ENCODE data around the gene CCNK.

DNA sequence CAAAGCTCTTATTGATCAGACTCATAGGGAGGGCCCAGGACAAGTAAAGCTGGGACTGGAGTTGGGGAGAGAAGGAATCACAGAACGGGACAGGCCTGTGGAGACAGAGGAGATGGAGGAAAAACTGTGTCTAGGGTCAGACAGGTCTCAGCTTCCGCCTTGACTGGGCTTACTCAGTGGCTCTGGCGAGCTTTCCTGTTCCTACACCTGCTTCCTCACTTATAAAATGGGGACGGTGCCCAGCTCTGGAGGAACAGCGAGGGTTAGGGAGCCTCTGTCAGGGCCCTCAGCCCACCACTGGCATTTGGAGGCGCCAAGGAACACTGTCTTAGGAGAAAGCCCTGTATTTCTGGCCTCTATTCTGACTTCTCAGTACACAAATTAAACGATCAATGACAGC lies 35.3 kb upstream of the CCNK start:
- TF ChIP-seq, protein P1, sequence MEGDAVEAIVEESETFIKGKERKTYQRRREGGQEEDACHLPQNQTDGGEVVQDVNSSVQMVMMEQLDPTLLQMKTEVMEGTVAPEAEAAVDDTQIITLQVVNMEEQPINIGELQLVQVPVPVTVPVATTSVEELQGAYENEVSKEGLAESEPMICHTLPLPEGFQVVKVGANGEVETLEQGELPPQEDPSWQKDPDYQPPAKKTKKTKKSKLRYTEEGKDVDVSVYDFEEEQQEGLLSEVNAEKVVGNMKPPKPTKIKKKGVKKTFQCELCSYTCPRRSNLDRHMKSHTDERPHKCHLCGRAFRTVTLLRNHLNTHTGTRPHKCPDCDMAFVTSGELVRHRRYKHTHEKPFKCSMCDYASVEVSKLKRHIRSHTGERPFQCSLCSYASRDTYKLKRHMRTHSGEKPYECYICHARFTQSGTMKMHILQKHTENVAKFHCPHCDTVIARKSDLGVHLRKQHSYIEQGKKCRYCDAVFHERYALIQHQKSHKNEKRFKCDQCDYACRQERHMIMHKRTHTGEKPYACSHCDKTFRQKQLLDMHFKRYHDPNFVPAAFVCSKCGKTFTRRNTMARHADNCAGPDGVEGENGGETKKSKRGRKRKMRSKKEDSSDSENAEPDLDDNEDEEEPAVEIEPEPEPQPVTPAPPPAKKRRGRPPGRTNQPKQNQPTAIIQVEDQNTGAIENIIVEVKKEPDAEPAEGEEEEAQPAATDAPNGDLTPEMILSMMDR (IDR thresholded peaks at IDR 0.05; ENCODE audit: low read depth, low read length): no peak
- TF ChIP-seq MYC (IDR thresholded peaks at IDR 0.05; ENCODE audit: low read depth, low read length) (no peak), POLR2A (IDR thresholded peaks at IDR 0.05; ENCODE audit: extremely low read depth, insufficient read length) (no peak)

All from NB4 (cell line).